Endometrium (tissue), 2 donors: ENCODE data around the gene MECR.

Experiments used
- FAIRE-seq: peaks from 2 replicates; lab custom pipeline; 2012; peaks lifted over from hg19 to GRCh38; lab: Jason Lieb, UNC
- donor health status: control.
- donor health status: control.

The MECR gene

DNA sequence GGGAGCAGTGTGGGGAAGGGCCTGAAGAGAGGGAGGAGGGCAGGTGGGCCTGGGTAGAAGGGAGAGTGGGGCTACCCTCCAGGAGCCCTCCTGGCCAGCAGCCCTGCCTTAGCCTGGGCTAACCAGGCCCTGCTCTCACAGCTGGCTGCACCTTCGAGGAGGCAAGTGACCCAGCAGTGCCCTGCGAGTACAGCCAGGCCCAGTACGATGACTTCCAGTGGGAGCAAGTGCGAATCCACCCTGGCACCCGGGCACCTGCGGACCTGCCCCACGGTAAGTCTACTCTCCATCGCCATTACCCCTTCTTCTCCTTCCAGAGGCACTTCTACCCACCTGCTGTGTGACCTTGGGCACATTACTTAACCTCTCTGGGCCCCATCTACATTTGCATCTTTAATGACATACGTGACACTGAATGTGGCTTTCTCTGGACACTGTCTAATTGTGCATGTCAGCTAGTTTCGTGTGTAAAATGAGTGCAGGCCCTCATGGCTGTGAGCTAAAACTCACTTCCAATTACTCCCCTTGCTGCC, 24.5 kb upstream of the MECR start:
- no peak for FAIRE-seq

DNA sequence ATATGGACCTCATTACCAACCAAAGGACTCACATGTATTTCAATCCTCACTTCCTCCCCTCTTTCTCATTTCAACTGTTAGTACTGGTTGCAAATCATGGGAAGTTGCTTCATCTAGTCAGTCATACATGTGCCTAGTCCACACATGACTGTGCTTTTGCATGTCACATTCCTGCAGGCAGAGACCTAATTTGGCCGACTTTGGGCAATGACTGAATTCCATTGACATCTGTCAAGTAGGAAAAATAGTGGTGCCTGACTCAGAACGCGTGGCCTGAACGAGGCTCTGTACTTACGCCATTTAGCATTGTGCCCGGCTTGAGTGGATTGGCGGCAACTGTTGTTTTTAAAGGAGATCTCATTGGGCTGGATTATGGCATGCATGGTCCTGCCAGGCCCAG, 23.6 kb upstream of the MECR start:
- FAIRE-seq = no peak

DNA sequence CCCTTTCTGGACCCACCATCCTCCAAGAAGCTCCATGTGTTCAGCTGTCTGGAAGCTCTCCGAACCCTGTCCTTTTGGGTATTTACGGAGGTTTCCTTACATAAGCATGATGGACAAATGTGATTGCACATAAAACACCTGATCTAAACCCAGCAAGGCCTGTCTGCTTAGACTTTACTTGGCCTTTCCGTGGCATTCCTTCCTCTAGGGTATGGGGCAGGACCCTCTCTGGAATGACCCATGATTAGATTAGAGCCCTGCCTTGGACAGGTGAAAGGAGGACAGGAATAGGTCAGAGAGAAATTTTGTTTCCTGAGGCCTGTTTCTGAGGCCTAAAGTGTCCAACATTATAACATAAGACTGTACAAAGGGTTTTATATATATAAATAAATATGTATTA, 22.4 kb upstream of the MECR start:
- FAIRE-seq = no peak

DNA sequence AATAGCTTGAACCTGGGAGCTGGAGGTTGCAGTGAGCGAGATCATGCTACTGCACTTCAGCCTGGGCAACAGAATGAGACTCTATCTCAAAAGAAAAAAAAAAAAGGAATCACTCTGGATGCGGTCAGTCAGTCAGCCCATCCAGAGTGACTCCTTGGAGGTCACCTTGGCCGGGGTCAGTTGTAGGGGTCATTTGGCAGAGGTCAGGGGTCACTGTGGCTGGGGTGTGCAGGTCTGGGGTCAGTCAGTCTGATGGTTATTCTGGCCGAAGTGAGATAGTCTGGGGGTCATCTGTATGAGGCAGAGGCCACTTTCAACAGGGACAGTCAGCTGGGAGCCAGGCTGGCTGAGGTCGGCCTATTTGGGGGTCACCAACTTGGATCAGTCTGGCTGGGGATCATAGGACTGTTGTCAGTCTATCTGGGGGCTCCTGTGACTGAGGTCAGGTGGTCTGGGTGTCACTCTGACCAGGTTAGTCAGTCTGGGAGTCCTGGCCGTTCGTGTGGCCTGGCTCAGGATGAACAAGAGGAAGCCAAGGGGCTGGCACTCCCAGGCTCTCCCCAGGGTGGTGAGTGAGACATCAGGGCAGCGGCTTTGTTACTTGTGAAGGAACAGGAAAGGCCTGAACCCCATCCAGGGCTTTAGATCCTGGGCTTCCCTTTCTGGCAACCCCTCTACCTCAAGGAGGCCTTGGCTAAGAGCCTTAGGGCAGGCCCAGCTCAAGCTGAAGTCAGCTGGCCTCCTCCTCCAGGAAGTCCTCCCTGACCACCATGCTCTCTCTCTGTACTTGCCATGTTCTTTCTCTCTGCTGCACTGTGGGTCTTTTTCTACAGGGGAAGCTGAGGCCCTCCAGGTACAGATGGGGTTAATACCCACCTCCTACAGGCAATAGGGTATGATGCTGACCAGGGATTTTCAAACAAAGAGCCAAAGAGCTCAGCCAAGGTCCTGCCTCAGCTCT, 20.7 kb upstream of the MECR start:
- FAIRE-seq = no peak

DNA sequence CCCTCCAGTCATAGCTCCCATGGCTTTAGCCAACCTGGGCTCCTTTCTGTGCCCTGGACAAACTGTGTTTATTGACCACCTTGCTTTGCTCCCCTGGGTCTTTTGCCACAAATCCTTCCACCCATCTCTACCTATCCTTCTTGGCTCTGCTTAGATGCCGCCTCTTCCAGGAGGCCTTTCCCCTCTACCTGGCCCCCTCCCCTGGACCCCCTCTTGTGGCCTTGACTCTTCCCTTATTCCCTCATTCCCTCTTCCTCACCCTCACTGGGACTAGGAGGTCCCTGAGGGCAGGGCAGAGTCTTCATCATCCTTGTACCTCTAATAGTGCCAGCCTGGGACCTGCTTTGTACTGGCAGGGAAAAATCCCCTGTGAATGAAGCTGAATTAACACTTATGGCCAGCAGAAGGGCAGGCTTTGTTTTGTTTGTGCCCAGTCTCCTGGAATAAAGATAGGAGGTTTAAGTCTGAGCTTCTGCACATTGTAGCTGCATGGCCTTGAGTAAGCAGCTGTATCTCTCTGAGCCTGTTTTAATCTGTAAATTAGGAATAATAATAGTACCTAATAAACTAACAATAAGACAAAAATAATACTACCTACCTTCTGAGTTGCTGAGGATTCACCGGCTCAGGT, 19.3 kb upstream of the MECR start:
- no peak for FAIRE-seq

DNA sequence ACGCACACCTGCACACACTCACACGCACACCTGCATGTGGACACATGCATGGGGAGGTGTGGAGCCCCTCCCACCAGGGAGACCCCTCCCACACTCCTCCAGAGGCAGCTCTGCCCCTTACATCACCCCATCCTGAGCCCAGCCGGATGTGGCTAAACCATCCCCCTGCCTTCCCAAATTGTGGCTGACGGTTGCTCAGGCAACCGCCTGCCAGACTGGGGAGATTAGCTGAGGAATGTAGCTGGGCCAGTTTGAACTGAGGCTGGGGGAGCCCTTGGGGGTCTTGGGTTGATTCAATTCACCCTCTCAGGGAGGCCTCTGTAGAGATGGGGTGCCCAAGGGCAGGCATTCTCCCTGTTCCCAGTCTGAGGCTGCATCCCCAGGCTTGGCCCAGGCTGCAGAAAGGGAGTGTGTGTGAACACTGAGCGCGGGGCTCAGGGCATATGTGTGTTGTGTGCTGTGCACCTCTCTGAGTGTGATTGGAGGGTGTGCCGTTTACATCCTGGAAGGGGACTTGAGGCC, 18.5 kb upstream of the MECR start:
- FAIRE-seq = no peak

DNA sequence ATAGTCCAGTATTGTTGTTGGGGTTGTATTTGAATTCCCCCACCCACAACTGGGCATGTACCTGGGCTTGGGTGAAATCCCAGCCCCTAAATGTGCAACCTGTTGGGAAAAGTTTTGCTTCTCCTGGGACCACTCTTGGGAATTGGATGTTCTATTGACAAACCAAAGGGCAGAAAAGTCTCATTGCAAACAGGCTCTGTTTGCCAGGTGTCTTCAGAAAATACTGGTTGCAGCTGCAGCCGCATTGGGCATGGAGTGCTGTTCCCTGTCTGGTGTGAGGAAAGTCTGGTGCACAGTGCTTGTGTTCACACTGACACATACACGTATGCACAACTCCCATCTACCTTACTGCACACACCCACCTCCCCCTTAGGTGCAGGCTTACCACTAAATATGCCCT, 17.7 kb upstream of the MECR start:
- FAIRE-seq = no peak

DNA sequence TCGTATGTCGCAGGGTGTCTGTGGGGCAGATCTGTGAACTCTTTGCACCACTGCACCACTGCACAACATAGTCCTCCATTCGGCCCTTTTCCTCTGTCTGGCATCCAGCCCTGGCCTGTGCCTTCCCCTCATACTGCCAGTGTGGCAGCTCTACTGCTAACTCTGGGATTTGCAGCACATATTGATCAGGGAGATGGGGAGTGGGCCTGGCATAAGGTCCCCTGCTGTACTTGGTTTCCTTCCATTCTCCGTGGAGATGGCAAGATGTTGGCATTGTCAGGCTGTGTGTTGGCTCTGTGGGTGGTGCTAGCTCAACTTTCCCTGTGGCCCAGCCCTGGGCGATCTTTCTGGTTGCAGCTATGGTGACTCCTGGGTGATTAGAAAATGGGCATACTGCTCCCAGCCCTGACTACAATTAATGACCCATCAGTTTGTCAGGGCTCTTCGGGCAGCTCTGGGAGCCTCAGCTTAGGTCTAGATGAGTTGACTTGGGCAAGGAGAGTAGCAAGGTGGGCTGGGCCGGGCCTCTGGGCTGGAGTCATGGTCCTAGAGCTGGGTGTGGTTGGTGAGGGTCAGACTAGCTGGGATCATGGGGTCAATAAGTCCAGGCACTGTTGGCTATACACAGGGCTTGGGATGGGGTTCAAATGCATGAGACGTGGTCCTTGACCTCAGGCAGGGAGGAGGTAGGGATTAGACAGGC, 17.0 kb upstream of the MECR start:
- no peak for FAIRE-seq

DNA sequence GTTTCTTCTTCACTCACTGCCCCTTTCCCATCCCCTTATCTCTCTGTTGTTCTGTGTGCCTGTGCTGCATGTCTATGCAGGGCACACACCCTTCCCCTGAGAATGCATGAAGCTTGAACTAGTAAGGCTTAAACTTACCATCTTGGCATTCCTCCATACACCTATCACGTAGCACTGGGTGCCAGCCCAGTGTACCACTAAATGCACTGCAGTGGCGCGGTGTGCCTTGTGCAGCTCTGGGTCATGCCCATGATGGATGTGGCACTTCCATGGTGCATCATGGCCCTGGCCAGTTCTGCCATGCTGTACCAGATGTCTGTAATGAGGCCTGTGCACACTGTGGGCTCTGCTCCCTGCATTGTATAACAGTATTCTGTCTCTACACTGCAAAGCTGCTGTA, 16.3 kb upstream of the MECR start:
- no peak for FAIRE-seq

DNA sequence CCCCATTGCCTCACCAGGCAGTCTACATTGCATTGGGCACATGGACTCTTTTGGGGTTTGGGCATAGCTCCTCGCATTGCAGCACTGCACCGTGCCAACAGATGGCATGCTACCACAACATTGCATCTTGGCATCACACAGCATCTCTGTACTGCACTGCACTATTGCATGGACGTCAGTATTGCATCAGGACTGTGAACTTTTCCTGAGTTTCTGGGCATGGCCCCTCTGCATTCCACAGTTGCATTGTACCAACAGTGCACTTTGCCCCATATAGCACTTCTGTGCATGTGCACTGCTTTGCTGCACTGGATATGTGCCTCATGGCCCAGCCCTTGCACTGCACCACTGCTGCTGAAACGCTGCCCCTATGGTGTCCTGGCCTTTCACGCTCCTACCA, 15.1 kb upstream of the MECR start:
- FAIRE-seq = no peak

DNA sequence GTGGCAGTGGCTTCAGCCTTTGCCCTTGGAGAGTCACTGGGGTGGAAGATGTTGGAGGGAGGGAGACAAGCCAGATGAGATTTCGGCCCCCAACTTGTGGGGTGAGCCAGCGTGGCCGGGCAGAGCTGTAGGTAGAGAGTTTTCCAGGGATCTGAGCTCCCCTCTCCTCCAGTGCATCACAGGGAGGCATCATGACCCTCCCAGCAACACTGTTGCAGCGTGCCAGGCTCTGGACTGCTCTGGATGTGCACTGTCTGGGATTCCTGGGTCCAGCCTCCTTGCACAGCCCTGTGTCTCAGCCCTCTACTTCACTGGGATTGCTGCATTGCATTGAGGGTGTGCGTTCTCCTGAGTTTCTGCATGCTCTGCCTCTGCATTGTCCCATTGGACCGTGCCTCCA, 14.5 kb upstream of the MECR start:
- FAIRE-seq = no peak

DNA sequence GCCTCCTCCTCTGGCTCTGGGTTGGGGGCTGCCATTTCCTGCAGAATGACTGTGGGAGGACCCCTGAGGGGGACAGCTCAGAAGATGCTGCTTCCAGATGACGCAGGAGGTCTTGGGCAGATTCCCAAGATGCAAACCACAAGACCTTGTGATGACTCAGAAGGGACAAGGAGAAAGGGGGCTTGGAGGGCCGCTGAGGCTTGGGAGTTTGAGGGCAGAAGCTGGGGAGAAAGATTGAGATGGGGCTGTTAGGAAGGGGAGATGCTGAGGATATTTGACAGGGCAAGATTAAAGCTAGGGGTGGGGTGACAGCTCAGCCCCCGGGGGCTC, 13.1 kb upstream of the MECR start:
- no peak for FAIRE-seq

DNA sequence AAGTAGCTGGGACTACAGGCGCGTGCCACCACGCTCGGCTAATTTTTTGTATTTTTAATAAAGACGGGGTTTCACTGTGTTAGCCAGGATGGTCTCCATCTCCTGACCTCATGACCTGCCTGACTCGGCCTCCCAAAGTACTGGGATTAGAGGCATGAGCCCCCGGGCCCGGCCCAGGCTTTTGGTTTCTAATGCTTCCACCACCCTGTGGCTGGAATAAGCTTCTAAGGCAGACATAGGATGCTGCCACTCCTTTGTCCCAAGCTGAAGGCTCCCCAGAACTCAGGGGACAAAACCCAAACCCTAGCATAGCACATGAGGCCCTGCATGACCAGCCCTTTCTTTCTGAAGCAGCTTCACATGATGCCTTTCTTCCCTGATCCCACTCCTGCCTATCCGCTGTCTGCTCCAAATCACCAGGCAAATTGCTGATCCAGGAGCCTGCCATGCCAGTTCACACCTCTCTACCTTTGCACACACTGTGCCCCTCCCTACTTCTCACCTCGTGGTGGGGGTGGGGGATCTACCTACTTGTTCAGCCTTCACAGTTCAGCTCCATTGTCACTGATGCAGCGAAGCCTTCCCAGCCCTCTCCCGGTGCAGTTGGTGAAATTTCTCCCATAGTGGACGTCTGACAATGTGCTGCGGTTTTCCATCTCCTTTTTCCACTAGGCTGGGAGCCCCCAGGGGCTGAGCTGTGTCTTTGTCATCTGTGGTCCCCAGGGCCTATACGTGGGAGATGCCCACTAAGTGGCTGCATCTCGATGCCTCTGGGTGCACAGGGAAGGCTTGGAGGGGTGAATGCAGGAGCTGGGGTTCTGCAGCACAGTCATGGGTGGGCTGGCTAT, 12.5 kb upstream of the MECR start:
- no peak for FAIRE-seq

DNA sequence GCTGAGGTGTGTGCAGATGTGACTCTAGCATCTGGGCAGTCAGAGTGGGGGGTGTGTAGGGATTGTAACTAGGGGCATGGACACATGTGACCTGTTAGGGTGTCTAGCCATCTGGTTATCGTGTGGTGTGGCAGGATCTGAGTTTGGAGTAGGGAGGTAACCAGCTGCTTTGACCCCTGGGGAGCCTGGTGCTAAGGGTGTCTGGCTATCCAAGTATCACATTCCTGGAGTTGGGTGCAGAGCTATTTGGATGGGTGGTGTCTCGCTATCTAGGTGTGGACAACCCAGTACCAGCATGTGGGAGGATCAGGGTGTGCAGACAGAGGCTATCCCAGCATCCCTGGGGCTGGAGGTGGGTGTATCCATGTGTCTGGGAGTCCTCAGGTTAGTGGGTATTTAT, 10.3 kb upstream of the MECR start:
- FAIRE-seq = no peak

DNA sequence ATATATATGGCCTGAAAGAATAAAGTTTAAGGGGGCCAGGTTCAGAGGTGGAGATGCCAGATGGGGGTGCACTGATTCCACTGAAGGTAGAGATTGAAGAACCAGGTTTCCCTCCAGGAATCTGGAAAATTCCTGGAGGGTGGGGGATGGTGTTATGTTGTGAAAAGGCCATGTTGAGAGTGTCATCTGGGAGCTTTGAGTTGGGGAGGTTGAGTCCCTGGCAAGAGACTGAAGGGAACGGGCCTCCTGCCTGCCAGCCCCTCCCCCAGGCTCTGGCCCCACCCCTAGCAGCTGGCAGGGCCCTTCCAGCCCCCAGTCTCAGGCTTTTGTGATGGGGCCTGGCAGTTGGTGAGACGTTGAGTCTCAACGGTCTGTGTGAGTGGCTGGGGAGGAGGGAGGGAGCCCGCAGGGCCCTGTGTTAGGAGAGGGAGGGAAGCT, 9.7 kb upstream of the MECR start:
- FAIRE-seq = no peak

DNA sequence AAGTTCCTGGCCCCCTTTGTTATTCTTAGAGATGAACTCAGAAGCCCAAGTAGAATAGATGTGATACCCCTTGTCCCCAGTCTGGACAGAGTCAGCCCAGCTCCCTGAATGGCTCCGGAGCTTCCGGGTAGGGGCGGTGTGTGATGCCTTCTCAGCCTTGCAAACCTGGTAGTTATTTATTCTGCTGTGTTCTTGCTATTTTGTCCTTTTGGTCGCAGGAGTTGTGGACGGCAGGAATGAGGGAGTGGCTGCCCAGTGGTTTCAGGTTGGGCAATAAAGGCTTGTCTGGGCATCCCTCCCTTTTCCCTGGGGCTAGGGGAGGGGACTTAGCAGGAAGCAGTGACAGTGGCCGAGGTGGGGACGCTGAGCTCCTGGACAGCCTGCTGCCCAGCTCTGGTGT, 8.4 kb upstream of the MECR start:
- FAIRE-seq = no peak

DNA sequence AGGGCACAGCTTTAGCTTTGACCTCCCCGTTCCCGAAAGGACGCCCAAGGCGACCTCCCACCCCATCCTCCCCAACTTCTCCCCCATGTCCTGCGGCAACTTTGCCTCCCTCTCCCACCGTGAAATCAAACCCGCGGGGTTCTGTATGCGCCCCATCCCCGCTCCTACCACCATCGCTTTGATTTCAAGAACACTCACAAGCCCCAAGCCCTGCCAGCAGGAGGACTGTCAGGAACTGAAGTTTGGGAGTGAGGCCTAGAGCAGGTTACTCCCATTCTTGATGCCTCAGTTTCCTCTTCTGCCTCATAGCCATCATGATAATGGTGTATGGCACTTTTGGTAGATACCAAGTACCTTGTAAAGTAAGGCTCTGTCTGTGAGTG, 7.9 kb upstream of the MECR start:
- no peak for FAIRE-seq

DNA sequence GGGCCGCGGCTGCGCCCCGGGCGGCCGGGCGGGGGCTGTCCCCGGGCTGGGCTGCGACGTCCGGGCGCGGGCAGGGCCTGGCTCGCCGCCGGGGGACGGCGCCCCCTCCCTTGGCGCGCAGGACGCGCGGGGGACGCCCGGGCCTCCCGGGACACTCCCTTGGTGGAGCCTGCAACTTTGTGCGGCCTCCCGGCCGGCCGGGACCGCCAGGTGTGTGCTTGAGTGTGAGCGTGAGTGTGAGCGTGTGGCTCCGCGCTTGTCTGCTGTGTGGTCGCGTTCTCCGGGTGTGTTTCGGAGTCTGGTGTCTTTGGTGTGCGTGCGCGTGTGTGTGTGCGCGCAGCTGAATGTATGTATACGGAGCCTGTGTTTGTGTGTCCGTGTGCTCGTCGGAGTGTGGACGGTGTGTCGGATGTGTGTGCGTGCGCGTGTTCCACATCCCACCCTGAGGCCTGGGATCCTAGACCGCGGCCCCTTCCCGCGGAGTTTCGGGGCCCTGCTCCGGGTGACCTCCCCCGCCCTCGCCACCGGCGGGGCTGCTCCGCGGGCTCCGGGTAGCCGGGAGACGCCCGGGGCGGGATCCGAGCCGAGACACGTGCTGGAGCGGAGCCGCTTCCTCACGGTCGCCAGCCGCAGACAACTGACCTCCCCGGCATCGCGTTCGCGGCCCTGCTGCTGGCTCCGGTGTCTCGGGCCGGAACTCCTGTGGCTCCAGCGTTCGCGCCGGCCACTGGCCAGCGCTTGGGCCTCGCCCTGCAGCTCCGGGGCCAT, 7.3 kb upstream of the MECR start:
- FAIRE-seq = no peak

DNA sequence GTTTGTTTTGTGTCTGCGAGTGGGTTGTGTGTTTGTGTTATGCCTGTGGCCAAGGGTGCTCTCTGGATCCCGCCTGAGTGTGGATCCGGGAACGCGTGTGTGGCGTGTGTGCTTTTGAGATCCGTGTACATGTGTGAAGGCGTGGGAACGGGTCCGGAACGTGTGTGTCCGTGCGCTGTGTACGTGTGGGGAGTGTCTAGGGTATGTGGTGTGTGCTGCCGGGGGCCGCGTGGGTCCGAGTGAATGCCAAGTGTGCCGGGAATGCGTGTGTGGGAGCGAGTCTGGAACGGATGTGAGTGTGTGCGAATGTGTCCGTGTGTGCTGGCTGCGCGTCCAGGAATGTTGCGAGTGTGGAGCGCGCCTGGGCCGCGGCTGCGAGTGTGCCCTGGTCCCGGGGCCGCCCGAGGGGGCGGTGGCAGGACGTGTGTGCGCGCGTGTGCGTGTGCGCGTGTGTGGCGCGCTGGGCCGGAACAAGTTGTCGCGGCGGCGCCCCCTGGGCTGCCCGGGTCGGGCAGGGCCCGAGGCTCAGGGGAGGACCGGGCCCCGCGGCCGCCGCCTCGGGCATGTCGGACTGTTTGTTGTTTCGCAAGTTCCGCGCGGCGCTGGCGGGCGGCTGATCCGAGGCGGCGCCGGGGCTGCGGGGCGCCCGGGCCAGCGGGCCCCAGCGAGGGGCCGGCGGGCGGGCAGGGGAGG, 6.5 kb upstream of the MECR start:
- no peak for FAIRE-seq

DNA sequence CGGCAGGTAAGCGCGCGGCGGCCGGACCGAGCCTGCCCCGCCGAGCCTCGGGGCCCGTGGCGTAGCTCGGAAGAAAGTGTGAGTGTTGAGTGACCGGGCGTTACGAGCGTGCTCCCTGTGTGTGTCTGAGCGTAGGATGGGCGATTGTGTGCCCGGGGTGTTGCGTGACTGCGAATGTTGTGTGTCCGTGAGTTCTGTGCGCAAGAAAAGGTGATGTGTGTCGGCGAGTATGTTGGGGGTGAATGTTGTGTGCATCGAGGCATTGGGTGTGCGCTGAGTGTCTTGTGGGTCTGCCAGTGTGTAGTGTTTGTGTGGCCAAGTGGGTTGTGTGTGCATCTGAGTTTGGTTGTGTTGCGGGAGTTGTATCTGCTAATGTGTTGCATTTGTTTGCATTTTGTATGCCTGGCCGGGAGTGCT, 6.0 kb upstream of the MECR start:
- no peak for FAIRE-seq
